K562 (cell line): ENCODE data around the gene TCF12. TPM values are rescaled to one million over a fixed set of nuclear protein-coding genes. Genes with fewer than 3 reads are reported as not detected.

Experiments used
- AFF1 ChIP-seq, 2 experiments: fragments of 450-650 bp; IDR thresholded peaks; 2 replicates each; pipeline ENCODE4 v1.6.1; 2018; ENCODE audit warnings: mild to moderate bottlenecking in 2 of 2, low read depth in 1 of 2; ENCODE audit not compliant: partially characterized antibody in 2 of 2
- ARID3B ChIP-seq: fragments of 250-450 bp; sonication (Bioruptor Pico); IDR thresholded peaks from 2 replicates; pipeline ENCODE4 v1.4.0; 2020; ENCODE audit warnings: borderline replicate concordance
- BACH1 ChIP-seq: fragments of 200-800 bp; sonication (Bioruptor generic); IDR thresholded peaks from 2 replicates; pipeline ENCODE4 v1.6.1; 2016; ENCODE audit warnings: missing genetic modification characterization, missing compliant biosample characterization
- ELF4 ChIP-seq: fragments of 450-650 bp; formaldehyde crosslinking; IDR thresholded peaks from 2 replicates; pipeline ENCODE4 v1.4.0; 2022; ENCODE audit warnings: missing genetic modification characterization
- MAFG ChIP-seq: fragments of 450-650 bp; conservative IDR thresholded peaks from 2 replicates; pipeline ENCODE4 v1.6.1; 2016; ENCODE audit warnings: missing genetic modification characterization, missing compliant biosample characterization
- NR2C2 ChIP-seq, 2 experiments: fragments of 200-800 bp in 1 of 2; sonication (Bioruptor generic) in 1 of 2; sonication (generic) in 1 of 2; formaldehyde crosslinking in 1 of 2; IDR thresholded peaks; 2 replicates each; pipeline versions ENCODE4 v1.6.1 to v1.8.0; 2016 to 2022; ENCODE audit warnings: mild to moderate bottlenecking in 1 of 2, missing compliant biosample characterization in 1 of 2, missing genetic modification characterization in 1 of 2, missing genetic modification reagents in 1 of 2
- TEAD4 ChIP-seq, 2 experiments: sonication (generic) in 1 of 2; formaldehyde crosslinking in 1 of 2; IDR thresholded peaks; 2 replicates each; pipeline versions ENCODE4 v1.6.1 to v1.8.0; 2012 to 2022; ENCODE audit warnings: borderline replicate concordance in 1 of 2, inconsistent platforms in 1 of 2, low read length in 1 of 2, mild to moderate bottlenecking in 1 of 2, missing genetic modification reagents in 1 of 2
- ZBTB11 ChIP-seq, 3 experiments: fragments of 200-800 bp in 1 of 3; fragments of 250-450 bp in 1 of 3; fragments of 450-650 bp in 1 of 3; sonication (Bioruptor Pico) in 1 of 3; sonication (Bioruptor generic) in 1 of 3; formaldehyde crosslinking in 1 of 3; IDR thresholded peaks; 2 replicates each; pipeline versions ENCODE4 v1.6.1 to v1.8.0; 2016 to 2022; ENCODE audit warnings: mild to moderate bottlenecking in 2 of 3, missing genetic modification characterization in 2 of 3, missing compliant biosample characterization in 1 of 3, moderate library complexity in 1 of 3
- polyA plus RNA-seq, 8 experiments: library from polyadenylated mRNA; depleted of rRNA in 4 of 8; stranded (reverse) in 5 of 8; unstranded in 3 of 8; fragments of >200 nt; fragmentation: Nextera tagmentation in 2 of 8; fragmentation: Illumina TruSeq in 1 of 8; extraction: Ambion mirVana in 2 of 8; extraction: Trizol in 1 of 8; gene quantifications; 2 replicates each; pipeline versions ENCODE4 v1.2.1 to v1.2.3, GENCODE V29; 2011 to 2014; ENCODE audit warnings: inconsistent platforms in 1 of 8, missing spikeins in 1 of 8
- total RNA-seq, 7 experiments: library from RNA; depleted of rRNA in 6 of 7; stranded (reverse); fragments of >200 nt in 6 of 7; fragmentation: Illumina TruSeq in 2 of 7; extraction: Trizol in 2 of 7; gene quantifications; 2 replicates each; pipeline versions ENCODE4 v1.2.1 to v1.2.3, GENCODE V29; 2011 to 2021; ENCODE audit warnings: low replicate concordance in 1 of 7
- TF ChIP-seq, protein P1 (sequence below), 2 experiments: fragments of 250-450 bp in 1 of 2; fragments of 450-650 bp in 1 of 2; sonication (Bioruptor Pico) in 1 of 2; IDR thresholded peaks; 2 replicates each; pipeline versions ENCODE4 v1.6.1 to v1.8.0; 2016 to 2021; ENCODE audit warnings: mild to moderate bottlenecking in 2 of 2, moderate library complexity in 2 of 2, missing compliant biosample characterization in 1 of 2, missing genetic modification characterization in 1 of 2

The TCF12 gene
- total and polyA plus RNA-seq, 9 of the 15 experiments (the other 6 are each of a cell fraction or from before 2014, with no cell fraction given): 10.5 to 132 (median 52.9) TPM

GRCh38 chr15:57327985-57328471, 409.6 kb downstream of the TCF12 start (continued):
- TF ChIP-seq AFF1 (IDR thresholded peaks at IDR 0.05; ENCODE audit: low read depth in 1 of 2, partially characterized antibody in 2 of 2) (no peak), ZBTB11 (CRISPR knock-in tag; IDR thresholded peaks at IDR 0.05) (0 out of 6 replicates have a peak, but pooled peaks of 1 of the 3 experiments have one; percentile 26), TEAD4 (IDR thresholded peaks at IDR 0.05; ENCODE audit: low read length) (peak; percentile 56; the same call in 1 of the 2 replicates), TEAD4 (CRISPR knock-in tag; IDR thresholded peaks at IDR 0.05; ENCODE audit: borderline replicate concordance) (no peak), ARID3B (CRISPR knock-in tag) (no peak), NR2C2 (CRISPR knock-in tag; IDR thresholded peaks at IDR 0.05) (no peak), NR2C2 (tag; IDR thresholded peaks at IDR 0.05) (no peak), ELF4 (CRISPR knock-in tag) (no peak), MAFG (peak; percentile 75), BACH1 (tag) (peak; percentile 53; the same call in 1 of the 2 replicates)
- TF ChIP-seq, protein P1, sequence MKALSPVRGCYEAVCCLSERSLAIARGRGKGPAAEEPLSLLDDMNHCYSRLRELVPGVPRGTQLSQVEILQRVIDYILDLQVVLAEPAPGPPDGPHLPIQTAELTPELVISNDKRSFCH (CRISPR knock-in tag; IDR thresholded peaks at IDR 0.05): no peak
- TF ChIP-seq, protein P1 (tag; IDR thresholded peaks at IDR 0.05): 0 out of 2 replicates have a peak, but pooled peaks have one; percentile 22
- TF ChIP-seq, all 486 proteins: peak for 20
